Activated CD4-positive, CD25-positive, alpha-beta regulatory T cell treated with anti-CD3 and anti-CD28 coated beads, Interleukin-2, amount 50 U/mL, for 24 hours (primary cell): ENCODE results near the gene ST3GAL6.

ENCODE experiments used
- ATAC-seq, 2 donors: fragments of 150-1000 bp; cut with Tn5 transposase; one replicate each; pipeline ENCODE4 v1.10.0; 2021; ENCODE audit warnings: mild to moderate bottlenecking in 1 of 2, moderate library complexity in 1 of 2

ST3GAL6 gene

DNA sequence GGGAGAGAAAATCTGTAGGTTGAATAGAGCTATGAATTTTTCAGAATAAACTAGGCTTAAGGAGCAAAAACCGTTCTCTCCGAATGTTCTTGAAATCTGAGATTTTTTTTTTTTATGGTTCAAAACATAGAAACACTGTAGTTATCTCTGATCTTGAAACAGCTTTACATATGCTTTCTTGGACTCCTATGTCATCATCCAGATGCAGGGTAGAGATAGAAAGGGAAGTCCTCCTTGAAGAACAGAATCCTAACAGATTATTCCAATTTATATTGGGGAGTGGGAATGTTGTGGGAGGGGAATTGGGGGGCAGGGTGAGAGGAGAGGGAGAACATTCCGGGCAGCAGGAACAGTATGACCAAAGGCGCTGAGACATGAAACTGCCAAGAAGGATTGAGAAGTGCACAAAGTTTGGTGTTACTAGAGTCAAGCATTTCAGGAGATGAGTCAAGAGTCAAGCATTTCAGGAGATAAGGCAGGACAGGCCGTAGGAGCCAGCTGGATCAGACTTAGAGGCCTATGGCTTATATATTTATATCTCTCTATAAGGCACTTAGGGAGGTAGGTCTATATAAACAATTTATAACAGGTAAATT is 21.9 kb upstream of the ST3GAL6 start:
- ATAC-seq, result no peak

- no peak for ATAC-seq
Measured at GRCh38 chr3:98743071-98743470, 20.1 kb upstream of the ST3GAL6 start.

GRCh38 chr3:98744283-98744682 is 18.9 kb upstream of the ST3GAL6 start:
- ATAC-seq, result no peak

- no peak for ATAC-seq
Measured at GRCh38 chr3:98745718-98746117, 17.4 kb upstream of the ST3GAL6 start.

DNA sequence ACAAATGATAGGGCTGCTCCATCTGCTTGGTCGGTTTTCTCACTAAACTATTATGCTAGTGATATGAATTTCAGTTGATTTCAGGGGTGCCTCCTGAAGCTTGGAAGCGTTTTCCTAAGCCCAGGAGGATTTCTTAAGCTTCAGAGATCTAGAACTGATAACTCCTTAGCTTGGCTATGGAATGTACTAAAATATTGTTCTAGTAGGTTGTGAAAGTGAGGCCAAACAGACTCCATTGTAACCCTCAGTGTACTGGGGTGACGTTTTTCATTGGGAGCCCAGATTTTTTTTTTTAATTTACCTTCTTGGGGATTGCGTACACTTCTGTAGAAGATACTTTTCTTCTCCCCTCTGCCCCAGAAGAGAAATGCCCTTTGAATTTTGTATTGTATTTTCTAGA is 17.0 kb upstream of the ST3GAL6 start:
- no peak for ATAC-seq

- no peak for ATAC-seq
Measured at GRCh38 chr3:98746882-98747281, 16.3 kb upstream of the ST3GAL6 start.

DNA sequence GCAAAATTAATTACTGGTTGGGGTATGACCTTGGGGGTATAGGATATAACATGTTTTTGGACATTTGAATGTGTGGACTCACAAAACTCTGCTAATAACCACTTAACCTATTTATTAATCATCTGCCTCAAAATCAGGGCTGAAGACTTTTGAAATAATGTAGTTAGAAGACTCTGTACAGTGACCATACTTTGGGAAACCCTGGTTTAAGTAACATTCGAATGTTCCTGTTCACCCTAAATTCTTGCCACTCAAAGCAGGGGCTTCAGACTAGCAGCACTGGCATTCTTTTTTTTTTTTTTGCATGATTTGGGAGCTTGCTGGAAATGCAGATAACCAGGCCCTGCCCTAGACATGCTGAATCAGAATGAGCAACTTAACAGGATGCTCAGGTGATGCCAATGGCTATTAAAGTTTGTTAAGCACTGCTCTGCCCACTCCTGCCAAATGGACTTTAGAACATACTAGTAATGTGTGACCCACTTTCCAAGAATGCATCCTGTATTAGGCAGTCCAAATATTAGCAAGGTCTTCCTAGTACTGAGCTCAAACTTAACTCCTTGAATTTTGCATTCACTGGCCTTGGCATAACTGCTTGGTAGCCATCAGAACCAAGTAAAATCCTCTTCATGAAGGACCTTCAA is 12.7 kb upstream of the ST3GAL6 start:
- ATAC-seq, result no peak

DNA sequence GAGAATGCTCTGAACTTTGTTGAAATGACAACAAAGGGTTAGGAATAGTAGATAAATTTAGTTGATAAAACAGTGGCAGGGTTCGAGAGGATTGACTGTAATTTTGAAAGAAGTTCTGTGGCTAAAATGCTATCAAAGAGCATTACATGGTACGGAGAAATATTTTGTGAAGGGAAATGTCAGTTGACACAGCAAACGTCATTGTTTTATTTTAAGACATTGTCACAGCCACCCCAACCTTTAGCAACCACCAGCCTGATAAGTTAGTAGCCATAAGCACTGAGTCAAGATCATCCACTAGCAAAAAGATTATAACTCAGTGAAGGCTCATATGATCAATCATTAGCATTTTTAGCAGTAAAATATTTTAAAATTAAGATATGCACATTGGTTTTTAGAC is 8.7 kb upstream of the ST3GAL6 start:
- ATAC-seq, result no peak

GRCh38 chr3:98755601-98756000 is 7.5 kb upstream of the ST3GAL6 start:
- no peak for ATAC-seq

- no peak for ATAC-seq
Measured at GRCh38 chr3:98759629-98760028, 3.5 kb upstream of the ST3GAL6 start.

DNA sequence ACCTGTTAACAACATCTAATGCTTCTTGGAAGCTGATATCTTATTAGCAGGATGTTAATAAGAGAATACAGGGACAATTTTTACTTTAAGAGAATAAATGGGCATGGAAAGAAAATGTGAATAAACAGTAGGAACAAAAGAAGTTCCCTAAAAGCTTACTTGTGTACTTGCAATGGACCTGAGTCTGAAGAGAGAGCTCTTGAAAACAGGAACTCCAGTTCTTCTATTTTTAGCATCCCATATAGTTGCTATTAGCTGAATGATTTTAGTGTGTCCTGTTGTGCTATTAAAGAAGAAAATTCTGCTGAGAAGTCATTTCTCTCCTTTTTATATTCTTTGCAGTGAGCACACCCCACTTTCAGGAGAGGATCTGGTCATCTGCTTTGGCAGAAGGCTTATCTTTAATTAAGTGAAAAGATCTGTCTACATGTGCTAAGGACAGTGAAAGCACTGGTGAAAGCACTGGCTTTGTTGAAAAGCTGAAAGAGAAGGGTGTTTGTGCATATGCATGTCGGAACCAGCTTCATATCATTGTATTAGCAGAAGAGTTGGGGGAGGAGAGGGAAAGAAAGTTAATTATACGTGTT is 1.4 kb upstream of the ST3GAL6 start:
- ATAC-seq, result no peak

GRCh38 chr3:98763819-98764418 is 779 bp downstream of the ST3GAL6 start:
- no peak for ATAC-seq

DNA sequence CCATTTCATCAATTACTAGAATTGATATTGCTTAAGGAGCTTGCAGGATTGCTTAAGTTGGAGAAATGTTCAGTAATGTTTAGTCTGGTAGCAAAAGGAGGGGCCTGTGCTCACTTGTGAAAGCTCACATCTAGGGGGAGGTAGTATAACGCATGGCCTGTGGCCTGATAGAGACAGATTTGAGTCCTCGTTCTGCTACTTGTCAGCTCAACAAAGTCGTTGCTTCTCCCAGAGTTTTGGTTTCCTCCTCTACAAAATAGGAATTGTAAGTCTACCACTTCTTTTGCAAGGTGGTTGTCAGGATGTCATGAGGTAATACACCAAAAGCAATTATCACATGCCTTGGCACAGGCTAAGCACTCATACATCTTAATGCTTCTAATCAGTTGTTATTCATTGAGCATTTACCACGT is 1.3 kb downstream of the ST3GAL6 start:
- no peak for ATAC-seq

DNA sequence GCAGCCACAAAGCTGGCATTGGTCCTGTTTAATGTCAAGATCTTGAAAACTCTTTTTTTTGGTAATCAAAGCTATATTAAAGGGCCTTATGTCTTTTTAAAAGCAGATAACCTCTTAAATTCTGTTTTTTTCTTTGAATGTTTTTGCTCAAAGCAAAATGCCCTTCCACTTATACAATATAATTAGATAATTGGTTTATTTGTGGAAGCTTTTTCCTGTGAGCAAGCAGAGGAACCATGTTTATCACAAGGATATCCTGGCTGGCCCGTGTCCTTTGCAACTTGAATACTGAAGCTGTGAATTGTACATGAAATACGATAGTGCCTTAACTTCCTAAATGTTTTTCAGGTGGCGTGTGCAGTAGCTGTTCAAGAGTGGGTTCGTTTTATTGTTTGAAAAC is 2.6 kb downstream of the ST3GAL6 start:
- no peak for ATAC-seq

- ATAC-seq, result no peak
Measured at GRCh38 chr3:98766924-98767323, 3.8 kb downstream of the ST3GAL6 start.

DNA sequence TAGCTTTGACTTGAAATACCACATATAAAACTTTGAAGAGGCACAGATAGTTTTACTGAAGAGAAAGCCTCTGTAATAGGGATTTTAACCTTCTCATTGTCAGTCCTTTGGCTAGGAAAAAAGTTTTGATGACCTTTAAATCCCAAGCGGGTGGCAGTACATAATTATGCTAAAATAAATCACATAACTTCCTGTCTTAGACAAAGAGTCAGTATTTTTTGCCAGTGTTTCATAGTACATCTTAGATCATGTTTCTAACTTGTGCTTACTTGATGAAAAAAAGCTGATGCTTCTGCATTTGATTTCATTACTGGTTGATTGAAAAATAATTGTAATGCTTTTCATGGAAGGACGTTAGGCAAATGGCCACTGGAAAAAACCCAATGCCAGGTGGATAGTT is 5.8 kb downstream of the ST3GAL6 start:
- no peak for ATAC-seq

DNA sequence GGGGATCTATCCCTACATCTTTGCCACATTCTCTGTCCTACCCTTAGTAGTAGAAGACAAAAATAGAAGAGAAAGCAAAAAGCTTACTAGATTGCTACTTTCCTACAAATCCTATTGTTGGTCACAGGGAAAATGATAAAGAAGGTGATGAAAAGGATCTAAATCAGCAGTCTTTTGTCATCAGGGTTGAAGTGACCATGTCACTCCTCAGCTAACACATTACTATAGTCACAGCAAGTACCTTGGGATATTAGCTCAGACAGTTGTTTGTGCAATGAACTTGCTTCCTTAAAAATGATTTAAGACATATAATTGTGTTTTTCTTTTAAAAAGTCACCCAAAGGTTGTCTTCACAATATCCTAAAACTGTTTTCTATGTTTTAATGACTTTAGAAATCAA is 6.3 kb downstream of the ST3GAL6 start:
- no peak for ATAC-seq

GRCh38 chr3:98770261-98771039 is 7.3 kb downstream of the ST3GAL6 start:
- ATAC-seq, result no peak

DNA sequence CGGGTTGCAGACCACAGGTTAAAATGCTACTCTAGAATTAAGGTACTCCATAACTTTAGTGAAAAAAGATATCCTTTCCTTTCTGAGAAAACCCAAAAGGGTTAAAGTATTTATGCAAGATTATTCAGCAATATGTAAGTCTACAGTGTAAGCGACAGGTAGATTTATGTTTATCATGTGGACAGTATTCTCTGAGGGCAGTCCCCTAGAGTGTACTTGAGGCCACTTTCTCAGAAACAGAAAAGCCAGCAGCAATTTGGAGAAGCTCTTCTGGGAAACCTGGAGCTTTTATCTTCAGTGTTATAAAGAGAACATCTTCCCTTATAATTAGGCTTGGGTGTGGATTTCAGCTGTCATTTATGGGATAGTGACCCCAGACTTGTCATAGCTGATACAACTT is 8.9 kb downstream of the ST3GAL6 start:
- no peak for ATAC-seq

- no peak for ATAC-seq
Measured at GRCh38 chr3:98775459-98776139, 12.5 kb downstream of the ST3GAL6 start.

- ATAC-seq, result no peak
Measured at GRCh38 chr3:98776140-98776493, 13.0 kb downstream of the ST3GAL6 start.

GRCh38 chr3:98777286-98777685 is 14.1 kb downstream of the ST3GAL6 start:
- no peak for ATAC-seq

- ATAC-seq, result no peak
Measured at GRCh38 chr3:98777801-98778220, 14.7 kb downstream of the ST3GAL6 start.
